GM23338 (cell line): ENCODE data around the gene PKDCC. TPM values are rescaled to one million over a fixed set of nuclear protein-coding genes. Genes with fewer than 3 reads are reported as not detected.

Source experiments
- ATAC-seq: fragments of 200-7000 bp; cut with Tn5 transposase; 3 replicates; pipeline ENCODE4 v1.9.1; 2020
- DNase-seq: peaks from one replicate; pipeline ENCODE4 v3.0.0-alpha.2; 2015; ENCODE audit warnings: low spot score
- H2AFZ ChIP-seq: fragments of 200-600 bp; sonication (generic); 2 replicates; pipeline ENCODE4 v1.8.0; 2016; ENCODE audit warnings: antibody characterized with exemption, mild to moderate bottlenecking, moderate library complexity
- H3F3A ChIP-seq: fragments of 200-600 bp; sonication (generic); replicated peaks from 2 replicates; pipeline ENCODE4 v1.8.0; 2017; ENCODE audit warnings: antibody characterized with exemption, mixed run types, low read depth
- H3K27ac ChIP-seq: fragments of 200-600 bp; sonication (generic); 2 replicates; pipeline ENCODE4 v1.6.1; 2016; ENCODE audit warnings: low read depth
- H3K27me3 ChIP-seq: fragments of 200-600 bp; sonication (generic); 2 replicates; pipeline ENCODE4 v1.8.0; 2016; ENCODE audit warnings: mild to moderate bottlenecking, mixed run types, moderate library complexity; ENCODE audit not compliant: insufficient read depth
- H3K36me3 ChIP-seq: fragments of 200-600 bp; sonication (generic); 2 replicates; pipeline ENCODE4 v1.8.0; 2016; ENCODE audit warnings: mild to moderate bottlenecking; ENCODE audit not compliant: insufficient read depth
- H3K4me1 ChIP-seq: fragments of 200-600 bp; sonication (generic); 2 replicates; pipeline ENCODE4 v1.8.0; 2016; ENCODE audit warnings: mild to moderate bottlenecking, moderate library complexity; ENCODE audit not compliant: insufficient read depth
- H3K4me2 ChIP-seq: fragments of 200-600 bp; sonication (generic); 2 replicates; pipeline ENCODE4 v1.7.1; 2017; ENCODE audit warnings: mixed run types
- H3K4me3 ChIP-seq: fragments of 200-600 bp; sonication (generic); 2 replicates; pipeline ENCODE4 v1.6.1; 2016; ENCODE audit warnings: mixed run types
- H3K79me2 ChIP-seq: fragments of 200-600 bp; sonication (generic); replicated peaks from 2 replicates; pipeline ENCODE4 v1.8.0; 2017; ENCODE audit warnings: mild to moderate bottlenecking; ENCODE audit not compliant: insufficient read depth
- H3K9me2 ChIP-seq: fragments of 200-600 bp; sonication (generic); 2 replicates; pipeline ENCODE4 v1.8.0; 2017; ENCODE audit not compliant: insufficient read depth
- H4K20me1 ChIP-seq: fragments of 200-600 bp; sonication (generic); replicated peaks from 2 replicates; pipeline ENCODE4 v1.8.0; 2017; ENCODE audit warnings: mild to moderate bottlenecking; ENCODE audit not compliant: insufficient read depth
- H3K27ac Mint-ChIP-seq: 2 replicates; pipeline ENCODE4 v1.8.0; 2020; ENCODE audit warnings: inconsistent platforms, mild to moderate bottlenecking, moderate library complexity, mixed read lengths
- H3K27me3 Mint-ChIP-seq: 3 replicates; pipeline ENCODE4 v1.8.0; 2022; ENCODE audit warnings: low read depth, mild to moderate bottlenecking, moderate library complexity, mixed read lengths, inconsistent platforms; ENCODE audit not compliant: insufficient read depth, poor library complexity
- H3K36me3 Mint-ChIP-seq: 3 replicates; pipeline ENCODE4 v1.8.0; 2021; ENCODE audit warnings: low read depth, mild to moderate bottlenecking, inconsistent platforms, moderate library complexity, mixed read lengths
- H3K4me1 Mint-ChIP-seq: 3 replicates; pipeline ENCODE4 v1.8.0; 2020; ENCODE audit warnings: mild to moderate bottlenecking, inconsistent platforms, mixed read lengths
- H3K4me3 Mint-ChIP-seq: 3 replicates; pipeline ENCODE4 v1.8.0; 2021; ENCODE audit warnings: moderate library complexity, mild to moderate bottlenecking, inconsistent platforms, mixed read lengths
- H3K9me3 Mint-ChIP-seq: 3 replicates; pipeline ENCODE4 v1.8.0; 2020; ENCODE audit warnings: moderate library complexity, mild to moderate bottlenecking, inconsistent platforms, mixed read lengths
- EZH2phosphoT487 ChIP-seq: fragments of 200-600 bp; sonication (generic); IDR thresholded peaks from one replicate; pipeline ENCODE4 v1.8.1; 2018; ENCODE audit warnings: antibody characterized with exemption; ENCODE audit not compliant: unreplicated experiment
- JUNB ChIP-seq: IDR thresholded peaks from one replicate; pipeline ENCODE4 v1.6.1; 2016; ENCODE audit warnings: antibody characterized with exemption; ENCODE audit not compliant: unreplicated experiment
- NANOG ChIP-seq: IDR thresholded peaks from 2 replicates; pipeline ENCODE4 v1.6.1; 2016; ENCODE audit warnings: antibody characterized with exemption, borderline replicate concordance
- POLR2AphosphoS5 ChIP-seq: IDR thresholded peaks from 2 replicates; pipeline ENCODE4 v1.6.1; 2016; ENCODE audit warnings: antibody characterized with exemption, low read depth
- REST ChIP-seq: IDR thresholded peaks from one replicate; pipeline ENCODE4 v1.6.1; 2018; ENCODE audit warnings: antibody characterized with exemption; ENCODE audit not compliant: unreplicated experiment
- STAT1 ChIP-seq: IDR thresholded peaks from one replicate; pipeline ENCODE4 v1.6.1; 2016; ENCODE audit warnings: antibody characterized with exemption; ENCODE audit not compliant: unreplicated experiment
- ZNF114 ChIP-seq: fragments of 250-450 bp; sonication (Bioruptor Pico); IDR thresholded peaks from 2 replicates; pipeline ENCODE4 v1.5.0; 2020; ENCODE audit warnings: mild to moderate bottlenecking, moderate library complexity
- polyA plus RNA-seq: library from polyadenylated mRNA; unstranded; fragments of >200 nt; fragmentation: Nextera tagmentation; extraction: Ambion mirVana; gene quantifications from 2 replicates; pipeline ENCODE4 v1.2.1, GENCODE V29; 2016
- total RNA-seq: library from RNA; depleted of rRNA; stranded (reverse); fragments of >200 nt; shearing (Covaris generic); gene quantifications from 2 replicates; pipeline ENCODE4 v1.2.3, GENCODE V29; 2014
- TF ChIP-seq, protein P1 (sequence below), 2 experiments: fragments of 200-600 bp in 1 of 2; sonication (generic) in 1 of 2; conservative IDR thresholded peaks; 2 replicates each; pipeline versions ENCODE4 v1.5.1 to v1.6.1; 2016 to 2017; ENCODE audit warnings: antibody characterized with exemption in 2 of 2, low read depth in 2 of 2, mild to moderate bottlenecking in 2 of 2, moderate library complexity in 1 of 2

Gene PKDCC
- total and polyA plus RNA-seq, 2 experiments from 2014 or later: 7.0 to 44.8 TPM

GRCh38 chr2:42012651-42013050, 35.2 kb upstream of the PKDCC start:
- no peaks in the 10 kb centered on the region for H3K79me2 ChIP-seq
- no peak overlapping the region for H3K4me2 ChIP-seq
- H3K4me3 ChIP-seq: no peak overlapping the region
- H3K27ac ChIP-seq: no peak overlapping the region
- no peak overlapping the region for H2AFZ ChIP-seq
- TF ChIP-seq STAT1: no peak
- no peak for TF ChIP-seq NANOG
- TF ChIP-seq, protein P1, sequence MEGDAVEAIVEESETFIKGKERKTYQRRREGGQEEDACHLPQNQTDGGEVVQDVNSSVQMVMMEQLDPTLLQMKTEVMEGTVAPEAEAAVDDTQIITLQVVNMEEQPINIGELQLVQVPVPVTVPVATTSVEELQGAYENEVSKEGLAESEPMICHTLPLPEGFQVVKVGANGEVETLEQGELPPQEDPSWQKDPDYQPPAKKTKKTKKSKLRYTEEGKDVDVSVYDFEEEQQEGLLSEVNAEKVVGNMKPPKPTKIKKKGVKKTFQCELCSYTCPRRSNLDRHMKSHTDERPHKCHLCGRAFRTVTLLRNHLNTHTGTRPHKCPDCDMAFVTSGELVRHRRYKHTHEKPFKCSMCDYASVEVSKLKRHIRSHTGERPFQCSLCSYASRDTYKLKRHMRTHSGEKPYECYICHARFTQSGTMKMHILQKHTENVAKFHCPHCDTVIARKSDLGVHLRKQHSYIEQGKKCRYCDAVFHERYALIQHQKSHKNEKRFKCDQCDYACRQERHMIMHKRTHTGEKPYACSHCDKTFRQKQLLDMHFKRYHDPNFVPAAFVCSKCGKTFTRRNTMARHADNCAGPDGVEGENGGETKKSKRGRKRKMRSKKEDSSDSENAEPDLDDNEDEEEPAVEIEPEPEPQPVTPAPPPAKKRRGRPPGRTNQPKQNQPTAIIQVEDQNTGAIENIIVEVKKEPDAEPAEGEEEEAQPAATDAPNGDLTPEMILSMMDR (conservative IDR thresholded peaks at IDR 0.05; ENCODE audit: low read depth in 2 of 2): peak in 1 of 2 experiments; percentile 36; a peak in 1 of 4 replicates
- DNase-seq (no peak), ATAC-seq (no peak)
- no peaks in the 10 kb centered on the region for H3K9me2 ChIP-seq
- peaks cover 26% of the 10 kb centered on the region for H3K9me3 Mint-ChIP-seq
- H3K27me3 Mint-ChIP-seq: peaks cover 9% of the 10 kb centered on the region
- H3K27me3 ChIP-seq: no peaks in the 10 kb centered on the region
- no peaks in the 10 kb centered on the region for H3K4me1 ChIP-seq
- no peak overlapping the region for H3K4me3 Mint-ChIP-seq
- H3K36me3 ChIP-seq: no peaks in the 10 kb centered on the region
- no peak overlapping the region for H3K27ac Mint-ChIP-seq
- peaks cover 10% of the 10 kb centered on the region for H3K36me3 Mint-ChIP-seq
- no peaks in the 10 kb centered on the region for H4K20me1 ChIP-seq
- no peaks in the 10 kb centered on the region for H3K4me1 Mint-ChIP-seq
- no peaks in the 10 kb centered on the region for H3F3A ChIP-seq

- Histone ChIP-seq H3K4me1 (no peaks in the 10 kb centered on the region), H4K20me1 (no peaks in the 10 kb centered on the region), H3K4me3 (no peak overlapping the region), H3K9me2 (no peaks in the 10 kb centered on the region), H2AFZ (no peak overlapping the region), H3F3A (no peaks in the 10 kb centered on the region), H3K27ac (no peak overlapping the region), H3K27me3 (no peaks in the 10 kb centered on the region), H3K79me2 (no peaks in the 10 kb centered on the region), H3K36me3 (no peaks in the 10 kb centered on the region), H3K4me2 (no peak overlapping the region)
- Mint-ChIP-seq H3K27ac (no peak overlapping the region), H3K9me3 (peaks cover 26% of the 10 kb centered on the region), H3K27me3 (peaks cover 8% of the 10 kb centered on the region), H3K36me3 (peaks cover 10% of the 10 kb centered on the region), H3K4me1 (no peaks in the 10 kb centered on the region), H3K4me3 (no peak overlapping the region)
- DNase-seq (no peak), ATAC-seq (no peak)
- TF ChIP-seq STAT1: no peak
- no peak for TF ChIP-seq NANOG
- TF ChIP-seq POLR2AphosphoS5: no peak
- TF ChIP-seq ZNF114 (CRISPR knock-in tag): no peak
- TF ChIP-seq EZH2phosphoT487: no peak
- no peak for TF ChIP-seq REST
- no peak for TF ChIP-seq JUNB
- TF ChIP-seq, protein P1 (conservative IDR thresholded peaks at IDR 0.05; ENCODE audit: low read depth in 2 of 2): no peak
These were observed 34.4 kb upstream of the PKDCC start for GRCh38 chr2:42013409-42013808.
